A549 (cell line): Measurements from ENCODE around the gene CLDN1. TPM values are rescaled to one million over a fixed set of nuclear protein-coding genes. Genes with fewer than 3 reads are reported as not detected.

Experiments used
- ATAC-seq, 2 experiments: fragments of 200-7000 bp in 1 of 2; fragments of >200 bp in 1 of 2; cut with Nextera tagmentation in 1 of 2; cut with Tn5 transposase in 1 of 2; 3 replicates each; pipeline versions ENCODE4 v1.8.0 to v1.9.1; 2018 to 2020; ENCODE audit warnings: mild to moderate bottlenecking in 1 of 2, moderate library complexity in 1 of 2
- CTCF ChIA-PET: fragments of 300-600 bp; sonication (Branson Sonifier 250); formaldehyde crosslinking; extraction: SDS; loops from one replicate; lab custom pipeline; 2021; ENCODE audit warnings: antibody characterized with exemption, inconsistent platforms; lab: Yijun Ruan, JAX
- POLR2A ChIA-PET: fragments of 350-600 bp; formaldehyde crosslinking; extraction: SDS; loops from one replicate; lab custom pipeline; 2021; ENCODE audit warnings: antibody characterized with exemption, inconsistent platforms; lab: Yijun Ruan, JAX
- DNase-seq, 2 experiments: peaks; one replicate each; pipeline versions ENCODE4 v3.0.0 to v3.0.0-alpha.2; 2011 to 2016; ENCODE audit warnings: low read depth in 1 of 2, low spot score in 1 of 2
- FAIRE-seq: peaks from 2 replicates; lab custom pipeline; 2011; peaks lifted over from hg19 to GRCh38; lab: Jason Lieb, UNC
- H3K27ac ChIP-seq, 2 experiments: fragments of >200 bp; sonication (Bioruptor Twin); formaldehyde crosslinking; 3 replicates each; pipeline ENCODE4 v1.5.1; 2016 to 2017
- H3K4me1 ChIP-seq: fragments of >200 bp; sonication (Bioruptor Twin); formaldehyde crosslinking; 3 replicates; pipeline ENCODE4 v1.6.1; 2016
- H3K4me2 ChIP-seq: fragments of >200 bp; sonication (Bioruptor Twin); formaldehyde crosslinking; 3 replicates; pipeline ENCODE4 v1.6.1; 2016
- H3K4me3 ChIP-seq: fragments of >200 bp; sonication (Bioruptor Twin); formaldehyde crosslinking; 3 replicates; pipeline ENCODE4 v1.5.1; 2016
- H3K9me3 ChIP-seq: fragments of >200 bp; sonication (Bioruptor Twin); formaldehyde crosslinking; 3 replicates; pipeline ENCODE4 v1.6.1; 2016
- CBX8 ChIP-seq: fragments of 200-600 bp; sonication (generic); IDR thresholded peaks from 2 replicates; pipeline ENCODE4 v1.6.1; 2016
- CHD2 ChIP-seq: fragments of 150-350 bp; IDR thresholded peaks from 2 replicates; pipeline ENCODE4 v1.6.1; 2014; ENCODE audit warnings: low read length; ENCODE audit not compliant: partially characterized antibody
- EHMT2 ChIP-seq: fragments of 200-600 bp; sonication (generic); IDR thresholded peaks from 2 replicates; pipeline ENCODE4 v1.6.1; 2016; ENCODE audit warnings: antibody characterized with exemption, low read depth, mild to moderate bottlenecking, moderate library complexity
- HDAC2 ChIP-seq: fragments of 200-600 bp; sonication (generic); IDR thresholded peaks from 2 replicates; pipeline ENCODE4 v1.6.1; 2016
- HEYL ChIP-seq: fragments of 250-450 bp; sonication (Bioruptor Pico); IDR thresholded peaks from 2 replicates; pipeline ENCODE4 v1.8.0; 2021; ENCODE audit warnings: mild to moderate bottlenecking, moderate library complexity
- HOXA7 ChIP-seq: fragments of 250-450 bp; sonication (Bioruptor Pico); IDR thresholded peaks from 2 replicates; pipeline ENCODE4 v1.5.0; 2020; ENCODE audit warnings: mild to moderate bottlenecking, moderate library complexity
- HOXB5 ChIP-seq: fragments of 250-450 bp; sonication (Bioruptor Pico); IDR thresholded peaks from 2 replicates; pipeline ENCODE4 v1.5.0; 2020; ENCODE audit warnings: mild to moderate bottlenecking, moderate library complexity
- JUN ChIP-seq, 2 experiments: fragments of >200 bp; sonication (Bioruptor Twin); formaldehyde crosslinking; IDR thresholded peaks; 2 replicates in 1 of 2; 3 replicates in 1 of 2; pipeline ENCODE4 v1.6.1; 2016 to 2017
- JUNB ChIP-seq: fragments of >200 bp; sonication (Bioruptor Twin); formaldehyde crosslinking; IDR thresholded peaks from 2 replicates; pipeline ENCODE4 v1.6.1; 2016
- MAFK ChIP-seq: fragments of 450-650 bp; IDR thresholded peaks from 2 replicates; pipeline ENCODE4 v1.6.1; 2014; ENCODE audit not compliant: partially characterized antibody
- MAZ ChIP-seq: fragments of 150-350 bp; IDR thresholded peaks from 2 replicates; pipeline ENCODE4 v1.6.1; 2014; ENCODE audit warnings: antibody characterized with exemption, low read depth, low read length, borderline replicate concordance
- NFE2L2 ChIP-seq: fragments of 150-350 bp; conservative IDR thresholded peaks from 2 replicates; pipeline ENCODE4 v1.6.1; 2014; ENCODE audit warnings: low read length
- RAD21 ChIP-seq, 2 experiments: fragments of >200 bp in 1 of 2; sonication (Bioruptor Twin) in 1 of 2; formaldehyde crosslinking in 1 of 2; IDR thresholded peaks in 1 of 2; conservative IDR thresholded peaks in 1 of 2; 2 replicates in 1 of 2; 3 replicates in 1 of 2; pipeline ENCODE4 v1.6.1; 2012 to 2018; ENCODE audit warnings: inconsistent platforms in 1 of 2
- RCOR1 ChIP-seq: fragments of 150-350 bp; IDR thresholded peaks from 2 replicates; pipeline ENCODE4 v1.6.1; 2014; ENCODE audit warnings: antibody characterized with exemption, low read length, low read depth
- RFX5 ChIP-seq: fragments of 450-650 bp; IDR thresholded peaks from 2 replicates; pipeline ENCODE4 v1.7.1; 2014; ENCODE audit warnings: antibody characterized with exemption, mild to moderate bottlenecking, moderate library complexity
- RNF2 ChIP-seq: fragments of 200-600 bp; sonication (generic); IDR thresholded peaks from 2 replicates; pipeline ENCODE4 v1.6.1; 2016; ENCODE audit warnings: low read depth, mild to moderate bottlenecking, antibody characterized with exemption, moderate library complexity, borderline replicate concordance
- SREBF2 ChIP-seq: fragments of 450-650 bp; IDR thresholded peaks from 2 replicates; pipeline ENCODE4 v1.6.1; 2014; ENCODE audit warnings: mild to moderate bottlenecking, moderate library complexity
- TFCP2L1 ChIP-seq: fragments of 250-450 bp; sonication (Bioruptor Pico); IDR thresholded peaks from 2 replicates; pipeline ENCODE4 v1.5.0; 2021; ENCODE audit warnings: mild to moderate bottlenecking
- ZFP36 ChIP-seq: fragments of 450-650 bp; IDR thresholded peaks from 2 replicates; pipeline ENCODE4 v1.6.1; 2014; ENCODE audit warnings: borderline replicate concordance; ENCODE audit not compliant: partially characterized antibody
- ZNF302 ChIP-seq: fragments of 250-450 bp; sonication (Bioruptor Pico); IDR thresholded peaks from 2 replicates; pipeline ENCODE4 v1.9.0; 2021; ENCODE audit warnings: inconsistent platforms, mild to moderate bottlenecking, moderate library complexity
- ZSCAN20 ChIP-seq: fragments of 250-450 bp; sonication (Bioruptor Pico); IDR thresholded peaks from 2 replicates; pipeline ENCODE4 v1.8.0; 2022; ENCODE audit warnings: mild to moderate bottlenecking, moderate library complexity
- WGBS: methylation state at CpG from one replicate; pipeline ENCODE4 v1.1.6; 2017; ENCODE audit errors: missing lambda C conversion rate; 5-methylcytosine and 5-hydroxymethylcytosine counted together
- polyA plus RNA-seq, 4 experiments: library from polyadenylated mRNA; depleted of rRNA in 3 of 4; stranded (reverse); fragments of >200 nt; fragmentation: RNase III in 1 of 4; extraction: RNeasy Plus Mini Kit Qiagen cat#74134 plus additional on column Dnase treatment in 1 of 4; gene quantifications; 2 replicates in 3 of 4; 3 replicates in 1 of 4; pipeline ENCODE4 v1.2.3, GENCODE V29; 2011 to 2017
- TF ChIP-seq, protein P1 (sequence below): fragments of 150-350 bp; IDR thresholded peaks from 2 replicates; pipeline ENCODE4 v1.6.1; 2014; ENCODE audit warnings: low read depth, mild to moderate bottlenecking, low read length
- TF ChIP-seq, protein P2 (sequence below): fragments of >200 bp; sonication (Bioruptor Twin); formaldehyde crosslinking; IDR thresholded peaks from 2 replicates; pipeline ENCODE4 v1.6.1; 2016
- TF ChIP-seq, protein P3 (sequence below): fragments of 250-450 bp; sonication (Bioruptor Pico); IDR thresholded peaks from 2 replicates; pipeline ENCODE4 v1.5.0; 2020; ENCODE audit warnings: low read depth, mild to moderate bottlenecking, moderate library complexity
- TF ChIP-seq, protein P4 (sequence below): fragments of 250-450 bp; sonication (Bioruptor Pico); IDR thresholded peaks from 2 replicates; pipeline ENCODE4 v1.5.0; 2021; ENCODE audit warnings: mild to moderate bottlenecking, moderate library complexity, borderline replicate concordance
- TF ChIP-seq, protein P5 (sequence below): IDR thresholded peaks from 2 replicates; pipeline ENCODE4 v1.6.1; 2012

Gene CLDN1
- polyA plus RNA-seq, 2 of the 4 experiments (the other 2 are of a cell fraction) = 33.7 to 142 TPM

DNA sequence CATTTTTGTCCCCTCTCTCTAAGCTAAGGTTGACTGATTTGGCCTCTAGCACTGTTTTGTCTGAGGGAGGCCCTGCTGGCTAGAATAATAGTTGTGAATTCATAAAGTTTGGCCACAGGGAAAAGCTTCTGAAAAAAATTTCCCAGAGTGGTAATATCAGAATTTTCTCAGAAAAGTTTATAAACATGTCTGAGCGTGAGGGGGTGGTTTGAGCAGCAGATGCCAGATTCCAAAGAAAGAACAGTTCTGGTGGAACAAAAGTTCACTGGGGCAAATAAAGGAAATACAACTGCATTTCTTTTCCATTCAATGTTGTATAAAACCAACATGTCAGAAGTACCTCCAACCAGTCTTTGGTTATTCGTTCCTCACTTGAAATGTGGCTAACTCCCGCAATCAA, 61.2 kb downstream of the CLDN1 start:
- Histone ChIP-seq H3K9me3 (no peaks in the 10 kb centered on the region), H3K4me1 (no peaks in the 10 kb centered on the region; the same call in 2 of the 3 replicates), H3K27ac (no peak overlapping the region), H3K4me3 (no peak overlapping the region), H3K4me2 (no peak overlapping the region)
- ATAC-seq (no peak), DNase-seq (no peak), FAIRE-seq (no peak)
- ChIA-PET POLR2A (no interaction called here), CTCF (no interaction called here)
- no peak for TF ChIP-seq MAFK
- no peak for TF ChIP-seq HOXB5 (CRISPR knock-in tag)
- TF ChIP-seq, protein P1, sequence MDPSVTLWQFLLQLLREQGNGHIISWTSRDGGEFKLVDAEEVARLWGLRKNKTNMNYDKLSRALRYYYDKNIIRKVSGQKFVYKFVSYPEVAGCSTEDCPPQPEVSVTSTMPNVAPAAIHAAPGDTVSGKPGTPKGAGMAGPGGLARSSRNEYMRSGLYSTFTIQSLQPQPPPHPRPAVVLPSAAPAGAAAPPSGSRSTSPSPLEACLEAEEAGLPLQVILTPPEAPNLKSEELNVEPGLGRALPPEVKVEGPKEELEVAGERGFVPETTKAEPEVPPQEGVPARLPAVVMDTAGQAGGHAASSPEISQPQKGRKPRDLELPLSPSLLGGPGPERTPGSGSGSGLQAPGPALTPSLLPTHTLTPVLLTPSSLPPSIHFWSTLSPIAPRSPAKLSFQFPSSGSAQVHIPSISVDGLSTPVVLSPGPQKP = no peak
- TF ChIP-seq, protein P2, sequence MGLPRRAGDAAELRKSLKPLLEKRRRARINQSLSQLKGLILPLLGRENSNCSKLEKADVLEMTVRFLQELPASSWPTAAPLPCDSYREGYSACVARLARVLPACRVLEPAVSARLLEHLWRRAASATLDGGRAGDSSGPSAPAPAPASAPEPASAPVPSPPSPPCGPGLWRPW = no peak
- no peak for TF ChIP-seq RFX5
- no peak for TF ChIP-seq HOXA7 (CRISPR knock-in tag)
- TF ChIP-seq RCOR1 = no peak
- TF ChIP-seq SREBF2 = no peak
- no peak for TF ChIP-seq JUN (IDR thresholded peaks at IDR 0.05)
- no peak for TF ChIP-seq ZSCAN20 (CRISPR knock-in tag)
- no peak for TF ChIP-seq ZNF302 (CRISPR knock-in tag)
- no peak for TF ChIP-seq TFCP2L1 (CRISPR knock-in tag)
- no peak for TF ChIP-seq CBX8
- no peak for TF ChIP-seq RNF2
- 93% methylated on average over 3 of the region's 3 CpGs for WGBS

DNA sequence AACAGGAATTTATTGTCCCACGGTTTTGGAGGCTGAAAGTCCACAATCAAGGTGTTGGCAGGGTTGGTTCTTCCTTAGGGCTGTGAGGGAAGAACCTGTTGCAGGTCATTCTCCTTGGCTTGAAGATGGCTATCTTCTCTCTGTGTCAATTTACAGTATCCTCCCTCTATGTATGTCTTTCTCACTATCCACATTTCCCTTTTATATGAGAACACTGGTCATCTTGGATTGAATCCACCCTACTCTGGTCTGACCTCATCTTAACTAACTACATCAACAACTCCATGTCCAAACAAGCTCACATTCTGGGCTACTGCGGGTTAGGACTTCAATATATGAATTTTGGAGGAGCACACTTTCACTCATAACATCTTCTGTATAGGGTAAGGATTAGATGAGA, 61.9 kb downstream of the CLDN1 start:
- 34% methylated on average over 2 of the region's 2 CpGs for WGBS
- CTCF ChIA-PET = interaction anchor here (1.0 kb wide), 1 partner anchor 25 kb away, joined by 3 read pairs; no protein-coding TSS in a partner anchor
- no peak overlapping the region for H3K4me2 ChIP-seq
- no peaks in the 10 kb centered on the region for H3K9me3 ChIP-seq
- TF ChIP-seq, protein P3, sequence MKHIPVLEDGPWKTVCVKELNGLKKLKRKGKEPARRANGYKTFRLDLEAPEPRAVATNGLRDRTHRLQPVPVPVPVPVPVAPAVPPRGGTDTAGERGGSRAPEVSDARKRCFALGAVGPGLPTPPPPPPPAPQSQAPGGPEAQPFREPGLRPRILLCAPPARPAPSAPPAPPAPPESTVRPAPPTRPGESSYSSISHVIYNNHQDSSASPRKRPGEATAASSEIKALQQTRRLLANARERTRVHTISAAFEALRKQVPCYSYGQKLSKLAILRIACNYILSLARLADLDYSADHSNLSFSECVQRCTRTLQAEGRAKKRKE (CRISPR knock-in tag) = no peak
- TF ChIP-seq, protein P2 = no peak
- TF ChIP-seq RFX5 (no peak), RAD21 (conservative IDR thresholded peaks at IDR 0.05 in 1 of 2, IDR thresholded peaks at IDR 0.05 in 1 of 2) (no peak), HEYL (no peak), EHMT2 (no peak), ZFP36 (no peak), RNF2 (no peak), NFE2L2 (no peak), JUNB (no peak), HOXB5 (CRISPR knock-in tag) (no peak), HDAC2 (no peak), CHD2 (no peak), MAZ (no peak)
- TF ChIP-seq, protein P4, sequence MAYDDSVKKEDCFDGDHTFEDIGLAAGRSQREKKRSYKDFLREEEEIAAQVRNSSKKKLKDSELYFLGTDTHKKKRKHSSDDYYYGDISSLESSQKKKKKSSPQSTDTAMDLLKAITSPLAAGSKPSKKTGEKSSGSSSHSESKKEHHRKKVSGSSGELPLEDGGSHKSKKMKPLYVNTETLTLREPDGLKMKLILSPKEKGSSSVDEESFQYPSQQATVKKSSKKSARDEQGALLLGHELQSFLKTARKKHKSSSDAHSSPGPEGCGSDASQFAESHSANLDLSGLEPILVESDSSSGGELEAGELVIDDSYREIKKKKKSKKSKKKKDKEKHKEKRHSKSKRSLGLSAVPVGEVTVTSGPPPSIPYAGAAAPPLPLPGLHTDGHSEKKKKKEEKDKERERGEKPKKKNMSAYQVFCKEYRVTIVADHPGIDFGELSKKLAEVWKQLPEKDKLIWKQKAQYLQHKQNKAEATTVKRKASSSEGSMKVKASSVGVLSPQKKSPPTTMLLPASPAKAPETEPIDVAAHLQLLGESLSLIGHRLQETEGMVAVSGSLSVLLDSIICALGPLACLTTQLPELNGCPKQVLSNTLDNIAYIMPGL = no peak
- TF ChIP-seq, protein P5, sequence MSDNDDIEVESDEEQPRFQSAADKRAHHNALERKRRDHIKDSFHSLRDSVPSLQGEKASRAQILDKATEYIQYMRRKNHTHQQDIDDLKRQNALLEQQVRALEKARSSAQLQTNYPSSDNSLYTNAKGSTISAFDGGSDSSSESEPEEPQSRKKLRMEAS = no peak
- TF ChIP-seq, protein P1 = no peak
- TF ChIP-seq, all 56 proteins: peak for 0
- Histone ChIP-seq H3K4me3 (no peak overlapping the region), H3K27ac (no peak overlapping the region), H3K4me1 (no peaks in the 10 kb centered on the region)
- FAIRE-seq (no peak), DNase-seq (no peak), ATAC-seq (no peak)
- POLR2A ChIA-PET = no interaction called here
